GM12878 (cell line): Measurements from ENCODE around the gene CDRT15. TPM values are rescaled to one million over a fixed set of nuclear protein-coding genes. Genes with fewer than 3 reads are reported as not detected.

ENCODE experiments used
- ATAC-seq: fragments of 200-7000 bp; cut with Tn5 transposase; 3 replicates; pipeline ENCODE4 v1.9.1; 2020; ENCODE audit warnings: mild to moderate bottlenecking, moderate library complexity
- BruUV-seq: library from RNA; stranded (reverse); fragments of 400-500 nt; replicated peaks from 2 replicates; lab custom pipeline; 2021; lab: Mats Ljungman, UMichigan
- CTCF ChIA-PET: fragments of 300-600 bp; sonication (Branson Sonifier 250); formaldehyde crosslinking; extraction: SDS; loops from one replicate; lab custom pipeline; 2021; ENCODE audit warnings: inconsistent platforms; lab: Yijun Ruan, JAX
- POLR2A ChIA-PET: fragments of 350-600 bp; formaldehyde crosslinking; extraction: SDS; loops from one replicate; lab custom pipeline; 2021; ENCODE audit warnings: inconsistent platforms; lab: Charles Lee
- RAD21 ChIA-PET: fragments of 300-600 bp; sonication (Branson Sonifier 250); formaldehyde crosslinking; loops from one replicate; lab custom pipeline; 2023; ENCODE audit warnings: antibody characterized with exemption; ENCODE audit not compliant: unreplicated experiment; lab: Charles Lee
- SMC1A ChIA-PET: fragments of 300-600 bp; sonication (Branson Sonifier 250); formaldehyde crosslinking; loops from one replicate; lab custom pipeline; 2023; ENCODE audit not compliant: unreplicated experiment, uncharacterized antibody; lab: Charles Lee
- DNase-seq: peaks from one replicate; pipeline ENCODE4 v3.0.0-alpha.2; 2011; ENCODE audit warnings: low read depth, low spot score
- FAIRE-seq: peaks from 3 replicates; lab custom pipeline; 2011; peaks lifted over from hg19 to GRCh38; lab: Jason Lieb, UNC
- H2AFZ ChIP-seq: 2 replicates; pipeline ENCODE4 v1.6.0; 2011; ENCODE audit warnings: low read depth, low read length, control low read depth; ENCODE audit not compliant: control insufficient read depth
- H3K27ac ChIP-seq: 2 replicates; pipeline ENCODE4 v1.5.1; 2011; ENCODE audit warnings: control low read depth; ENCODE audit not compliant: control insufficient read depth, insufficient read depth
- H3K27me3 ChIP-seq, 2 experiments: replicated peaks in 1 of 2; 2 replicates each; pipeline versions ENCODE4 v1.6.0 to v1.6.1; 2011; ENCODE audit warnings: low read length in 1 of 2; ENCODE audit not compliant: control insufficient read depth in 2 of 2, insufficient read depth in 2 of 2
- H3K36me3 ChIP-seq, 2 experiments: 2 replicates each; pipeline ENCODE4 v1.5.1; 2011; ENCODE audit warnings: low read length in 1 of 2; ENCODE audit not compliant: control insufficient read depth in 2 of 2, insufficient read depth in 2 of 2
- H3K4me1 ChIP-seq: 2 replicates; pipeline ENCODE4 v1.6.1; 2011; ENCODE audit warnings: mild to moderate bottlenecking, low read length, moderate library complexity, mixed read lengths; ENCODE audit not compliant: control insufficient read depth, insufficient read depth
- H3K4me2 ChIP-seq: 2 replicates; pipeline ENCODE4 v1.6.0; 2011; ENCODE audit warnings: control low read depth; ENCODE audit not compliant: control insufficient read depth, insufficient read depth
- H3K4me3 ChIP-seq: fragments of 200-600 bp; sonication (generic); 2 replicates; pipeline ENCODE4 v1.5.1; 2016
- H3K79me2 ChIP-seq: 2 replicates; pipeline ENCODE4 v1.6.0; 2011; ENCODE audit warnings: low read length; ENCODE audit not compliant: control insufficient read depth, insufficient read depth
- H3K9ac ChIP-seq: 2 replicates; pipeline ENCODE4 v1.8.0; 2011; ENCODE audit warnings: low read length, control low read depth, mixed read lengths; ENCODE audit not compliant: control insufficient read depth, insufficient read depth
- H3K9me3 ChIP-seq: replicated peaks from 3 replicates; pipeline ENCODE4 v1.5.1; 2011; ENCODE audit warnings: mild to moderate bottlenecking, low read length; ENCODE audit not compliant: control insufficient read depth, insufficient read depth
- H4K20me1 ChIP-seq: 2 replicates; pipeline ENCODE4 v1.6.0; 2011; ENCODE audit not compliant: control insufficient read depth, insufficient read depth
- CEBPZ ChIP-seq: fragments of 150-350 bp; IDR thresholded peaks from 2 replicates; pipeline ENCODE4 v1.6.1; 2016; ENCODE audit warnings: low read depth, low read length
- CREM ChIP-seq: IDR thresholded peaks from 2 replicates; pipeline ENCODE4 v1.6.1; 2014; ENCODE audit warnings: antibody characterized with exemption, low read depth
- IKZF1 ChIP-seq: fragments of 450-650 bp; conservative IDR thresholded peaks from 2 replicates; pipeline ENCODE4 v1.6.1; 2017; ENCODE audit warnings: antibody characterized with exemption, mild to moderate bottlenecking
- KDM1A ChIP-seq: fragments of 200-600 bp; sonication (generic); IDR thresholded peaks from 2 replicates; pipeline ENCODE4 v1.6.1; 2016; ENCODE audit warnings: borderline replicate concordance
- WGBS: methylation state at CpG from one replicate; pipeline ENCODE4 v1.1.6; 2016; ENCODE audit warnings: low lambda C conversion rate; ENCODE audit not compliant: insufficient replicate concordance, insufficient coverage; ENCODE audit errors: missing lambda C conversion rate; 5-methylcytosine and 5-hydroxymethylcytosine counted together
- in situ Hi-C: fragments of 300-500 bp; cut with MboI; formaldehyde crosslinking; loops from 9 replicates; pipeline ENCODE4 v1.14.3; 2018; ENCODE audit warnings: mixed read lengths
- intact Hi-C: fragments of 100-400 bp; cut with micrococcal nuclease; formaldehyde crosslinking; loops from one replicate; pipeline ENCODE4 v1.14.2; 2022; ENCODE audit not compliant: unreplicated experiment
- polyA plus RNA-seq, 11 experiments: library from polyadenylated mRNA; depleted of rRNA in 4 of 11; unstranded in 6 of 11; stranded (reverse) in 5 of 11; fragments of >200 nt; fragmentation: Nextera tagmentation in 4 of 11; fragmentation: Illumina TruSeq in 1 of 11; extraction: Ambion mirVana in 4 of 11; extraction: Trizol in 1 of 11; gene quantifications; 1 replicate in 1 of 11; 2 replicates in 10 of 11; pipeline versions ENCODE4 v1.2.1 to v1.2.3, GENCODE V29; 2011 to 2016; ENCODE audit warnings: inconsistent platforms in 2 of 11, missing spikeins in 2 of 11, low read depth in 1 of 11
- total RNA-seq, 4 experiments: library from RNA; depleted of rRNA in 3 of 4; stranded (reverse); fragments of >200 nt in 3 of 4; fragmentation: Illumina TruSeq in 1 of 4; extraction: Trizol in 1 of 4; gene quantifications; 2 replicates each; pipeline versions ENCODE4 v1.2.1 to v1.2.3, GENCODE V29; 2013 to 2021
- TF ChIP-seq, protein P1 (sequence below): IDR thresholded peaks from 2 replicates; pipeline ENCODE4 v1.6.1; 2011; ENCODE audit warnings: low read depth, low read length, improper control_type of control experiment, borderline replicate concordance

Gene CDRT15
- total and polyA plus RNA-seq, 10 of the 15 experiments (the other 5 are each of a cell fraction or from before 2014, with no cell fraction given), result 0.29 TPM; not detected in 9

DNA sequence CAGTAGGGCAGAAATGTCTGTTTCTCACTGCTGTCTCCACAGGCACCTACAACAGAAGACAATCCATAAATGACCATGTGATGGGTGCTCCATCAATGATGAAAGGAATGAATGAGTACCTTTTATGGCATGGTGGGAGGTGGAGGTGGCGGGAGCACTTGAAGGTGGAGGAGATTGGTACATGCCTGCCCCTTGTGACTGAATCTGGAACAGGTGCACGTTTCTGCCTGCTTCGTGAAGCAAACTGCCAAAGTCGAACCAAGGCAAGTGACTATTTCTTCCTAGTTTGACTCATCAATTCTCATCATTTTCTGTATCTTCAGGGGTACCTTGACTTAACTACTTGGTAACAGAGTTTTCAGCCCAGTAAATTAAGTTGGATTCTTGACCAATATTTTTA lies 25.4 kb downstream of the CDRT15 start:
- ChIA-PET CTCF (interaction anchor here (0.6 kb wide), 1 partner anchor 802 kb away, joined by 3 read pairs; no protein-coding TSS in a partner anchor), POLR2A (no interaction called here), RAD21 (no interaction called here), SMC1A (no interaction called here)
- FAIRE-seq (no peak), ATAC-seq (no peak), DNase-seq (no peak)
- no TSS peak for BruUV-seq
- intact Hi-C loops (no loop called here), in situ Hi-C loops (no loop called here)
- Histone ChIP-seq H3K4me3 (no peak overlapping the region), H3K27ac (no peak overlapping the region), H3K4me2 (no peak overlapping the region), H3K36me3 (peaks cover 0 to 1% of the 10 kb centered on the region in 2 experiments; a peak in 3 of 4 replicates), H3K27me3 (no peaks in the 10 kb centered on the region), H3K9me3 (no peaks in the 10 kb centered on the region; the same call in 2 of the 3 replicates), H3K79me2 (no peaks in the 10 kb centered on the region), H3K4me1 (no peaks in the 10 kb centered on the region), H3K9ac (no peak overlapping the region), H4K20me1 (no peaks in the 10 kb centered on the region), H2AFZ (no peak overlapping the region)
- WGBS, result 58% methylated on average over 4 of the region's 4 CpGs
- TF ChIP-seq CREM, result no peak
- no peak for TF ChIP-seq CEBPZ
- TF ChIP-seq, protein P1, sequence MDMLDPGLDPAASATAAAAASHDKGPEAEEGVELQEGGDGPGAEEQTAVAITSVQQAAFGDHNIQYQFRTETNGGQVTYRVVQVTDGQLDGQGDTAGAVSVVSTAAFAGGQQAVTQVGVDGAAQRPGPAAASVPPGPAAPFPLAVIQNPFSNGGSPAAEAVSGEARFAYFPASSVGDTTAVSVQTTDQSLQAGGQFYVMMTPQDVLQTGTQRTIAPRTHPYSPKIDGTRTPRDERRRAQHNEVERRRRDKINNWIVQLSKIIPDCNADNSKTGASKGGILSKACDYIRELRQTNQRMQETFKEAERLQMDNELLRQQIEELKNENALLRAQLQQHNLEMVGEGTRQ, result no peak
- TF ChIP-seq IKZF1, result no peak
- no peak for TF ChIP-seq KDM1A
